ENCODE data around the gene SINHCAF.

GRCh38 chr12:31246470-31246850 lies 79.5 kb downstream of the SINHCAF start:
- TF ChIP-seq EZH2 (IDR thresholded peaks at IDR 0.05; ENCODE audit: low read depth), result no peak
- TF ChIP-seq CTCF (conservative IDR thresholded peaks at IDR 0.05), result no peak

Data from PC-9 (cell line).